Stimulated activated naive CD8-positive, alpha-beta T cell treated with anti-CD3 and anti-CD28 coated beads, Interleukin-15, amount 100 ng/mL, for 72 hours (primary cell): Measurements from ENCODE around the gene ADGRB2.
"Not testable (repeated sequence)": the region's sequence is repeated elsewhere in the genome, so short reads cannot be mapped to it uniquely, and the experiment has no call there.

ENCODE experiments used
- ATAC-seq: fragments of 150-1000 bp; cut with Tn5 transposase; 2 replicates; pipeline ENCODE4 v1.10.0; 2021; ENCODE audit warnings: mild to moderate bottlenecking, moderate library complexity
- DNase-seq, 2 donors: peaks; one replicate each; pipeline ENCODE4 v3.0.0; 2021 to 2022
- H3K27ac Mint-ChIP-seq, 2 donors: one replicate each; pipeline ENCODE4 v1.8.0; 2022; ENCODE audit warnings: mild to moderate bottlenecking in 2 of 2, mixed read lengths in 2 of 2, moderate library complexity in 2 of 2
- H3K27me3 Mint-ChIP-seq: one replicate; pipeline ENCODE4 v1.8.0; 2022; ENCODE audit warnings: mixed read lengths
- H3K4me1 Mint-ChIP-seq: one replicate; pipeline ENCODE4 v1.8.0; 2022; ENCODE audit warnings: mild to moderate bottlenecking, mixed read lengths
- H3K4me3 Mint-ChIP-seq, 2 donors: one replicate each; pipeline ENCODE4 v1.8.0; 2022; ENCODE audit warnings: mild to moderate bottlenecking in 2 of 2, mixed read lengths in 2 of 2, moderate library complexity in 1 of 2
- H3K9me3 Mint-ChIP-seq, 2 donors: one replicate each; pipeline ENCODE4 v1.8.0; 2022; ENCODE audit warnings: mixed read lengths in 2 of 2

ADGRB2 gene

GRCh38 chr1:31715873-31716220 lies 48.3 kb downstream of the ADGRB2 start:
- peaks cover 74% of the 10 kb centered on the region for H3K27me3 Mint-ChIP-seq
- no peak overlapping the region for H3K27ac Mint-ChIP-seq
- H3K9me3 Mint-ChIP-seq: no peaks in the 10 kb centered on the region
- ATAC-seq: no peak
- peak overlapping the region; percentile 33 to 34 for H3K4me3 Mint-ChIP-seq
- no peak for DNase-seq
- peaks cover 21% of the 10 kb centered on the region for H3K4me1 Mint-ChIP-seq

- Mint-ChIP-seq H3K4me1 (peaks cover 21% of the 10 kb centered on the region), H3K27me3 (peaks cover 74% of the 10 kb centered on the region), H3K4me3 (peak overlapping the region; percentile 62 to 74), H3K27ac (no peak overlapping the region), H3K9me3 (no peaks in the 10 kb centered on the region)
- DNase-seq (peak in 1 of 2 donors; percentile 45), ATAC-seq (peak; percentile 74)
Measured at GRCh38 chr1:31715087-31715872, 48.9 kb downstream of the ADGRB2 start.

GRCh38 chr1:31714442-31715086 lies 49.6 kb downstream of the ADGRB2 start:
- Mint-ChIP-seq H3K27ac (no peak overlapping the region), H3K4me1 (peaks cover 21% of the 10 kb centered on the region), H3K27me3 (peaks cover 74% of the 10 kb centered on the region), H3K4me3 (peak overlapping the region; percentile 44 to 50), H3K9me3 (no peaks in the 10 kb centered on the region)
- no peak for DNase-seq
- ATAC-seq: peak; percentile 25

GRCh38 chr1:31712630-31713029 lies 51.5 kb downstream of the ADGRB2 start:
- Mint-ChIP-seq H3K4me1 (peaks cover 36% of the 10 kb centered on the region), H3K4me3 (no peak overlapping the region), H3K27me3 (peaks cover 76% of the 10 kb centered on the region), H3K27ac (no peak overlapping the region), H3K9me3 (no peaks in the 10 kb centered on the region)
- no peak for DNase-seq
- no peak for ATAC-seq

- Mint-ChIP-seq H3K9me3 (no peaks in the 10 kb centered on the region), H3K27ac (no peak overlapping the region), H3K27me3 (peaks cover 76% of the 10 kb centered on the region), H3K4me1 (peaks cover 42% of the 10 kb centered on the region), H3K4me3 (no peak overlapping the region)
- DNase-seq (no peak), ATAC-seq (no peak)
Measured at GRCh38 chr1:31712068-31712467, 52.1 kb downstream of the ADGRB2 start.

GRCh38 chr1:31708324-31708723 lies 55.8 kb downstream of the ADGRB2 start:
- Mint-ChIP-seq H3K27ac (no peak overlapping the region), H3K4me1 (peaks cover 45% of the 10 kb centered on the region), H3K27me3 (peaks cover 73% of the 10 kb centered on the region), H3K9me3 (no peaks in the 10 kb centered on the region), H3K4me3 (no peak overlapping the region)
- no peak for DNase-seq
- ATAC-seq: no peak

- H3K9me3 Mint-ChIP-seq: no peaks in the 10 kb centered on the region
- ATAC-seq (no peak), DNase-seq (peak in 1 of 2 donors; percentile 29)
- H3K4me1 Mint-ChIP-seq: peaks cover 45% of the 10 kb centered on the region
- H3K27ac Mint-ChIP-seq: no peak overlapping the region
- H3K4me3 Mint-ChIP-seq: no peak overlapping the region
- H3K27me3 Mint-ChIP-seq: peaks cover 72% of the 10 kb centered on the region
Measured at GRCh38 chr1:31707711-31708110, 56.4 kb downstream of the ADGRB2 start.

GRCh38 chr1:31707059-31707600 lies 57.0 kb downstream of the ADGRB2 start:
- not testable (repeated sequence) for H3K27ac Mint-ChIP-seq, DNase-seq, ATAC-seq, H3K9me3 Mint-ChIP-seq, H3K4me3 Mint-ChIP-seq
- peaks cover 45% of the 10 kb centered on the region for H3K4me1 Mint-ChIP-seq
- peaks cover 66% of the 10 kb centered on the region for H3K27me3 Mint-ChIP-seq

GRCh38 chr1:31706384-31707058 lies 57.6 kb downstream of the ADGRB2 start:
- no peak for DNase-seq
- Mint-ChIP-seq H3K27ac (no peak overlapping the region), H3K9me3 (no peaks in the 10 kb centered on the region), H3K4me3 (no peak overlapping the region), H3K27me3 (peaks cover 62% of the 10 kb centered on the region), H3K4me1 (peaks cover 45% of the 10 kb centered on the region)
- no peak for ATAC-seq

- Mint-ChIP-seq H3K27ac (peak overlapping the region in 1 of 2 donors; percentile 74), H3K4me1 (peaks cover 56% of the 10 kb centered on the region), H3K27me3 (peaks cover 62% of the 10 kb centered on the region), H3K9me3 (no peaks in the 10 kb centered on the region), H3K4me3 (peak overlapping the region; percentile 70 to 73)
- DNase-seq (peak; percentile 73 to 87), ATAC-seq (peak; percentile 90)
Measured at GRCh38 chr1:31705080-31705866, 58.9 kb downstream of the ADGRB2 start.

GRCh38 chr1:31704271-31705079 lies 59.7 kb downstream of the ADGRB2 start:
- H3K9me3 Mint-ChIP-seq: no peaks in the 10 kb centered on the region
- peaks cover 62% of the 10 kb centered on the region for H3K27me3 Mint-ChIP-seq
- DNase-seq (no peak), ATAC-seq (peak; percentile 61)
- peak overlapping the region; percentile 45 to 74 for H3K27ac Mint-ChIP-seq
- H3K4me1 Mint-ChIP-seq: peaks cover 62% of the 10 kb centered on the region
- peak overlapping the region; percentile 70 to 73 for H3K4me3 Mint-ChIP-seq

GRCh38 chr1:31703431-31704270 lies 60.5 kb downstream of the ADGRB2 start, which contains the start of gene COL16A1:
TSS of gene COL16A1 (minus strand) at chr1:31704017. CDS start at chr1:31702193, 1,824 bp downstream.
- no peaks in the 10 kb centered on the region for H3K9me3 Mint-ChIP-seq
- peaks cover 64% of the 10 kb centered on the region for H3K4me1 Mint-ChIP-seq
- peaks cover 54% of the 10 kb centered on the region for H3K27me3 Mint-ChIP-seq
- no peak for ATAC-seq
- peak within 1 kb of the TSS; percentile 70 to 73 for H3K4me3 Mint-ChIP-seq
- no peak for DNase-seq
- peak within 1 kb of the TSS; percentile 45 to 74 for H3K27ac Mint-ChIP-seq

GRCh38 chr1:31702836-31703404 lies 61.2 kb downstream of the ADGRB2 start:
- DNase-seq (no peak), ATAC-seq (no peak)
- H3K4me1 Mint-ChIP-seq: peaks cover 57% of the 10 kb centered on the region
- no peaks in the 10 kb centered on the region for H3K9me3 Mint-ChIP-seq
- H3K27ac Mint-ChIP-seq: no peak overlapping the region
- peaks cover 47% of the 10 kb centered on the region for H3K27me3 Mint-ChIP-seq
- no peak overlapping the region for H3K4me3 Mint-ChIP-seq
